Lung (tissue), 12 donors: ENCODE measurements around the gene SH3GL1. TPM values are rescaled to one million over a fixed set of nuclear protein-coding genes. Genes with fewer than 3 reads are reported as not detected.

Source experiments
- ATAC-seq: fragments of 200-7000 bp; cut with Tn5 transposase; one replicate; pipeline ENCODE4 v1.9.1; 2020; ENCODE audit warnings: moderate number of reproducible peaks; ENCODE audit not compliant: insufficient read depth, low FRiP score
- DNase-seq, 3 donors: peaks; one replicate each; pipeline ENCODE4 v3.0.0-alpha.2; 2013 to 2017
- H3K27ac ChIP-seq, 2 donors: one replicate each; pipeline ENCODE4 v1.5.1; 2013; ENCODE audit warnings: mild to moderate bottlenecking in 2 of 2, moderate library complexity in 2 of 2, control low read depth in 1 of 2, inconsistent platforms in 1 of 2, low read depth in 1 of 2, low read length in 1 of 2
- H3K27me3 ChIP-seq, 3 donors: one replicate each; pipeline ENCODE4 v1.5.1; 2013; ENCODE audit warnings: low read length in 2 of 3; ENCODE audit not compliant: control insufficient read depth in 3 of 3, insufficient read depth in 3 of 3
- H3K36me3 ChIP-seq, 4 donors: one replicate each; pipeline ENCODE4 v1.5.1; 2013; ENCODE audit warnings: low read length in 4 of 4, mild to moderate bottlenecking in 1 of 4, moderate library complexity in 1 of 4; ENCODE audit not compliant: control insufficient read depth in 4 of 4, insufficient read depth in 4 of 4
- H3K4me1 ChIP-seq, 5 donors: one replicate each; pipeline ENCODE4 v1.5.1; 2013; ENCODE audit warnings: low read length in 5 of 5, mild to moderate bottlenecking in 2 of 5, moderate library complexity in 1 of 5; ENCODE audit not compliant: control insufficient read depth in 5 of 5, insufficient read depth in 5 of 5
- H3K4me3 ChIP-seq: one replicate; pipeline ENCODE4 v1.5.1; 2013; ENCODE audit warnings: mild to moderate bottlenecking, control low read depth, moderate library complexity
- H3K9ac ChIP-seq, 2 donors: one replicate each; pipeline ENCODE4 v1.5.1; 2013; ENCODE audit warnings: low read length in 2 of 2, control low read depth in 1 of 2; ENCODE audit not compliant: insufficient read depth in 1 of 2
- H3K9me3 ChIP-seq, 4 donors: one replicate each; pipeline ENCODE4 v1.5.1; 2013; ENCODE audit warnings: low read length in 3 of 4, mild to moderate bottlenecking in 1 of 4, moderate library complexity in 1 of 4; ENCODE audit not compliant: control insufficient read depth in 4 of 4, insufficient read depth in 3 of 4
- WGBS, 2 donors: extraction: QIAGEN DNeasy Blood & Tissue Kit; methylation state at CpG; one replicate each; pipeline ENCODE4 v1.1.7; 2013; 5-methylcytosine and 5-hydroxymethylcytosine counted together
- polyA plus RNA-seq, 2 donors: library from polyadenylated mRNA; stranded (reverse); fragments of 200-250 nt; gene quantifications; one replicate each; pipeline ENCODE4 v1.2.1, GENCODE V29; 2013
- total RNA-seq, 2 donors: library from RNA; depleted of rRNA in 1 of 2; stranded (reverse); fragments of >200 nt in 1 of 2; gene quantifications; one replicate each; pipeline ENCODE4 v1.2.1, GENCODE V29; 2014 to 2021
- TF ChIP-seq, protein P1 (sequence below): IDR thresholded peaks from 2 replicates; pipeline ENCODE4 v1.5.1; 2012; ENCODE audit warnings: mild to moderate bottlenecking; ENCODE audit errors: control extremely low read depth, extremely low read depth
- donor health status: control.
- donor health status: control.
- donor health status: Bipolar disorder and iron deficiency.
- donor health status: healthy.
- donor health status: DM: yes; HTN: yes; CAD: no.

SH3GL1 gene
- total and polyA plus RNA-seq, 4 donors = 30.6 to 68.6 (median 59.2) TPM

DNA sequence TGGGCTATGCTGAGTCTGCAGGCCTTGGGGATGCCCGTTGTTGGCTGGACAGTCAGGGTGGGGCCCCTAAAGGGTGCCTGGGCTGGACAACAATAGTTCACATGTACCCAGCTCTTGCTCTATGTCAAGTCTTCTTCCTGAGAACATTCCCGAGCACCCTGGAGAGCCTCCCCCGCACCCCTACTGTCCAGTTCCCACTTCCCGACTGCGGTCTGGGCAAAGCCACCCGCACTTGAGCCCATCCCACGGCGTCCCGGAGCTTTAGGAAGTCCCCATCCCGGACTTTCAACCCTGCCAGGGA is 58.1 kb downstream of the SH3GL1 start:
- peak overlapping the region; percentile 22 for H3K4me3 ChIP-seq
- peak overlapping the region; percentile 90 to 91 for H3K9ac ChIP-seq
- no peaks in the 10 kb centered on the region for H3K9me3 ChIP-seq
- ATAC-seq (peak; percentile 9), DNase-seq (no peak)
- peaks cover 0 to 8% (median 5%) of the 10 kb centered on the region in 4 donors for H3K36me3 ChIP-seq
- peaks cover 0 to 19% (median 5%) of the 10 kb centered on the region in 5 donors for H3K4me1 ChIP-seq
- no peaks in the 10 kb centered on the region for H3K27me3 ChIP-seq
- TF ChIP-seq, protein P1, sequence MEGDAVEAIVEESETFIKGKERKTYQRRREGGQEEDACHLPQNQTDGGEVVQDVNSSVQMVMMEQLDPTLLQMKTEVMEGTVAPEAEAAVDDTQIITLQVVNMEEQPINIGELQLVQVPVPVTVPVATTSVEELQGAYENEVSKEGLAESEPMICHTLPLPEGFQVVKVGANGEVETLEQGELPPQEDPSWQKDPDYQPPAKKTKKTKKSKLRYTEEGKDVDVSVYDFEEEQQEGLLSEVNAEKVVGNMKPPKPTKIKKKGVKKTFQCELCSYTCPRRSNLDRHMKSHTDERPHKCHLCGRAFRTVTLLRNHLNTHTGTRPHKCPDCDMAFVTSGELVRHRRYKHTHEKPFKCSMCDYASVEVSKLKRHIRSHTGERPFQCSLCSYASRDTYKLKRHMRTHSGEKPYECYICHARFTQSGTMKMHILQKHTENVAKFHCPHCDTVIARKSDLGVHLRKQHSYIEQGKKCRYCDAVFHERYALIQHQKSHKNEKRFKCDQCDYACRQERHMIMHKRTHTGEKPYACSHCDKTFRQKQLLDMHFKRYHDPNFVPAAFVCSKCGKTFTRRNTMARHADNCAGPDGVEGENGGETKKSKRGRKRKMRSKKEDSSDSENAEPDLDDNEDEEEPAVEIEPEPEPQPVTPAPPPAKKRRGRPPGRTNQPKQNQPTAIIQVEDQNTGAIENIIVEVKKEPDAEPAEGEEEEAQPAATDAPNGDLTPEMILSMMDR = no peak
- peak overlapping the region; percentile 86 to 96 for H3K27ac ChIP-seq
- WGBS, 2 donors = 4 to 5% methylated on average over 10 of the region's 10 CpGs

DNA sequence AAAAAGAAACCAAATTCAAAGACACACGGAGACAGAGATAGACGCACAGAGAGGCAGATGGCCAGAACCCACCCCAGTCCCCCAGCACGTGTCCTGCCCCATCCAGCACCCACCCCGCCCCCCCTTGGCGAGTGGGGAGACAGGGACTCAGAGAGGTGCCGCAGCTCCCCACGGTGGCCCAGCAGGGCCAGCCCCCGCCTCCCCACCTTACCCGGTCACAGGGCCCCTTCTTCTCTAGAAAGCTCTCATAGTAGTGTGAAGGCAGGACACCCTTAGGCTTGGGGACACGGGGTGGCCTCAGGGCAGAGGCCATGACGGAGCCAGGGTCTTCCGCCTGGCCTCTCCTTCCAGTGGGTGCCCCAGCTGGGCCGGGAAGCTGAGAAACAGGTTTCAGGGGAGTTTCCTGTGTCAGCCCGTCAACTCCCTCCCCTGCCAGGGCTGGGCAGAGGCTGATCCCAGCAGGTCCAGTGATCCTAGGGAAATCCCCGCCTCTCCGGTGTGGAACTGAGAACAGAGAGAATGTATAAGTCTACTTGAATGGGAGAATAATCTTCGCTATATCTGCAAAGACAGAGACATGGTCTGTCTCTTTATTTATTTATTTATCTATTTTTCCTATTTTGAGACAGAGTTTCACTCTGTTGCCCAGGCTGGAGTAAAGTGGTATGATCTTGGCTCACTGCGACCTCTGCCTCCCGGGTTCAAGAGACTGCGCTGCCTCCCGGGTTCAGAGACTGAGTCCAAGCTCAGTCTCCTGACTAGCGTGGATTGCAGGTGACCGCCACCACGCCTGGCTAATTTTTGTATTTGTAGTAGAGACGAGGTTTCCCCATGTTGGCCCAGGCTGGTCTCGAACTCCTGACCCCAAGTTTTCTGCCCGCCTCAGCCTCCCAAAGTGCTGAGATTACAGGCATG is 61.6 kb downstream of the SH3GL1 start, which contains the start of gene STAP2:
Gene STAP2 (minus strand): TSS at position 387 of the 915 bp plus-strand sequence. CDS start 74 bp downstream, at position 313.
- peak within 1 kb of the TSS in 1 of 2 donors; percentile 76 for H3K27ac ChIP-seq
- WGBS, 2 donors = 37 to 48% methylated on average over 26 to 27 of the region's 27 CpGs
- H3K9ac ChIP-seq = peak within 1 kb of the TSS; percentile 41 to 96
- H3K27me3 ChIP-seq = no peaks in the 10 kb centered on the region
- TF ChIP-seq, protein P1 = no peak
- peaks cover 0 to 12% (median 3%) of the 10 kb centered on the region in 5 donors for H3K4me1 ChIP-seq
- H3K9me3 ChIP-seq = no peaks in the 10 kb centered on the region
- H3K4me3 ChIP-seq = peak within 1 kb of the TSS; percentile 39
- ATAC-seq (no peak), DNase-seq (peak; percentile 44 to 63 (median 58))
- H3K36me3 ChIP-seq = no peaks in the 10 kb centered on the region

DNA sequence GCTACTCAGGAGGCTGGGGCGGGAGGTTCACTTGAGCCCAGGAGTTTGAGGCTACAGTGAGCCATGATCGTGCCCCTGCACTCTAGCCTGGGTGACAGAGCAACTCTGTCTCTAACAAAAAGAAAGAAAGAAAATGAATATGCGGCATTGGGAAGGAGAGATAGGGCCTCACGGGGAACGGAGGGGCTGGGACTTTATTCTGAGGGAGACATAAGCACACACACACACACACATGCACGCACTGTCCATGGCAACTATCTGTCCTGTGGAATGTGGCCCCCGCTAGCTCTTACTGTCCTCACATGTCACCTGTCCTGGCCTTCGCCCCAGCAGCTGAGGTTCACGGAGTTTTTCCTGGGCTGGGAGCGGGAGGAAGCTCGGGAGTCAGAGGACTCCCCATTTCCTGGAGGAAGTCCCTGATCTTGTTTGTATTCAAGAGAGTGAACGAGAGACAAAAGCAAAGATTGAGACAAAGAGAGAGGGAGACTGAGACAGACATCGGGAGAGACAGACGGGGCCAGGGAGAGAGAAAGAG is 62.4 kb downstream of the SH3GL1 start:
- no peaks in the 10 kb centered on the region for H3K36me3 ChIP-seq
- TF ChIP-seq, protein P1 = no peak
- ATAC-seq (no peak), DNase-seq (peak in 2 of 3 donors; percentile 48 to 50)
- H3K9ac ChIP-seq = peak overlapping the region; percentile 41 to 96
- no peaks in the 10 kb centered on the region for H3K27me3 ChIP-seq
- no peaks in the 10 kb centered on the region for H3K9me3 ChIP-seq
- WGBS, 2 donors = 9 to 13% methylated on average over 14 of the region's 14 CpGs
- peaks cover 0 to 12% (median 3%) of the 10 kb centered on the region in 5 donors for H3K4me1 ChIP-seq
- H3K4me3 ChIP-seq = peak overlapping the region; percentile 2
- peak overlapping the region in 1 of 2 donors; percentile 76 for H3K27ac ChIP-seq
